BE2C (cell line): ENCODE results near the gene KRTAP10-5.

Source experiments
- DNase-seq: peaks from one replicate; pipeline ENCODE4 v3.0.0-alpha.2; 2020
- H3K27me3 ChIP-seq: fragments of 250-450 bp; sonication (Bioruptor Pico); 2 replicates; pipeline ENCODE4 v1.5.1; 2020; ENCODE audit warnings: mild to moderate bottlenecking
- H3K36me3 ChIP-seq: fragments of 250-450 bp; sonication (Bioruptor Pico); 2 replicates; pipeline ENCODE4 v1.5.1; 2020; ENCODE audit warnings: mild to moderate bottlenecking
- H3K4me1 ChIP-seq: fragments of 250-450 bp; sonication (Bioruptor Pico); 2 replicates; pipeline ENCODE4 v1.5.1; 2020
- H3K4me3 ChIP-seq: 2 replicates; pipeline ENCODE4 v1.5.1; 2011; ENCODE audit warnings: low read depth, low read length
- H3K9me3 ChIP-seq: fragments of 250-450 bp; sonication (Bioruptor Pico); 2 replicates; pipeline ENCODE4 v1.5.1; 2020
- CTCF ChIP-seq: IDR thresholded peaks from 2 replicates; pipeline ENCODE4 v1.5.1; 2012; ENCODE audit warnings: mild to moderate bottlenecking, low read depth, low read length

Gene KRTAP10-5

GRCh38 chr21:44530221-44530902 is 50.0 kb downstream of the KRTAP10-5 start:
- no peaks in the 10 kb centered on the region for H3K36me3 ChIP-seq
- no peaks in the 10 kb centered on the region for H3K4me1 ChIP-seq
- TF ChIP-seq CTCF: no peak
- peaks cover 4% of the 10 kb centered on the region; the same call in 1 of the 2 replicates for H3K27me3 ChIP-seq
- no peak overlapping the region for H3K4me3 ChIP-seq
- DNase-seq: no peak
- no peaks in the 10 kb centered on the region for H3K9me3 ChIP-seq

GRCh38 chr21:44529503-44530125 is 50.8 kb downstream of the KRTAP10-5 start:
- H3K4me1 ChIP-seq: no peaks in the 10 kb centered on the region
- peaks cover under 1% of the 10 kb centered on the region; the same call in 1 of the 2 replicates for H3K9me3 ChIP-seq
- peaks cover 4% of the 10 kb centered on the region; the same call in 1 of the 2 replicates for H3K27me3 ChIP-seq
- no peak for TF ChIP-seq CTCF
- no peaks in the 10 kb centered on the region for H3K36me3 ChIP-seq
- no peak overlapping the region for H3K4me3 ChIP-seq
- no peak for DNase-seq
